Heart left ventricle (tissue), 13 donors: Measurements from ENCODE around the gene MESP1.

ENCODE experiments used
- CTCF ChIP-seq, 12 donors: fragments of 200-600 bp; sonication (generic) in 4 of 12; IDR thresholded peaks; one replicate each; pipeline versions ENCODE4 v1.5.0 to v1.8.0; 2018 to 2022; ENCODE audit warnings: antibody characterized with exemption in 12 of 12, mild to moderate bottlenecking in 5 of 12
- POLR2A ChIP-seq, 2 donors: fragments of 450-650 bp; IDR thresholded peaks; one replicate each; pipeline ENCODE4 v1.6.1; 2017; ENCODE audit warnings: antibody characterized with exemption in 2 of 2, mild to moderate bottlenecking in 2 of 2, moderate library complexity in 2 of 2
- donor health status: ischemic (EF 13 %, LVEDD 7.1; RV severe dilation, severe dysfunction).
- donor health status: DM: no; HTN: yes; CAD: no.
- donor health status: DM: no; HTN: no; CAD: no.
- donor health status: ischemic (EF 25% LVEDD 6.9; RV normal size, moderate dysfunction).
- donor health status: ischemic (EF 25% LVEDD 5.7; RV mildly dilated, moderate dysfunction).
- donor health status: ischemic (EF 35%, LVEDD 5.7; RV mildly dilated, moderate dysfunction).
- donor health status: nonischemic (EF 11% LVEDD 7.7; RV severe dilation, severe dysfunction).
- donor health status: DM: yes; HTN: yes; CAD: no.
- donor health status: PGD.
- donor health status: ischemic (EF 29% LVEDD 5.4; RV normal size, mild dysfunction).
- donor health status: nonischemic (EF 23%, LVEDD 6.1; RV moderate dilation, normal function).

GRCh38 chr15:89775815-89776214, 24.8 kb upstream of the MESP1 start:
- TF ChIP-seq CTCF (IDR thresholded peaks at IDR 0.05) (no peak), POLR2A (IDR thresholded peaks at IDR 0.05) (no peak)
